NB4 (cell line): ENCODE measurements around the gene OR6X1.

Experiments used
- CTCF ChIP-seq: IDR thresholded peaks from one replicate; pipeline ENCODE4 v1.5.1; 2012; ENCODE audit warnings: low read depth, low read length
- POLR2A ChIP-seq: IDR thresholded peaks from 2 replicates; pipeline ENCODE4 v1.6.1; 2011; ENCODE audit warnings: mild to moderate bottlenecking; ENCODE audit not compliant: insufficient read length; ENCODE audit errors: extremely low read depth

- TF ChIP-seq POLR2A (no peak), CTCF (no peak)
Observed at GRCh38 chr11:123783536-123783935, 29.2 kb upstream of the OR6X1 start.
